Measurements from ENCODE around the gene AAK1.
"Not testable (repeated sequence)": the region's sequence is repeated elsewhere in the genome, so short reads cannot be mapped to it uniquely, and the experiment has no call there.

Gene AAK1

GRCh38 chr2:69436938-69437750 is 206.4 kb downstream of the AAK1 start, which contains the start of gene NFU1:
NFU1 (minus strand) TSS chr2:69437435; CDS start chr2:69437422, 13 bp downstream.
- peak; percentile 88 for DNase-seq

DNA sequence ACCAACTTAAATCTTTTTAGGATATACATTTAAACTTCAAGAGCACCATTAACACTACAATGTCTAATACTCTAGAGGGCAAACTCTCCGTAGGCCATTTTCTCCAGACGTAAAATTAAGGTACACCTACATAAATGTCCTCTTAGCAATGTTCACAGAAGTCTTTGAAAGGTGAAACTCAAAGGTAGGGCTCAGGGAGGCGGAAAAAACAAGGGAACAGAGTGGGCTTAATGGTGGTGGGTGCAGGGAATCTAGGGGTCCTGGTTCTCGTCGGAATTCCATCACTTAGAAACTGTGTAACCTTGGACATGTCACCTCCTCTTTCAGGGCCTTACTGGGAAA is 207.0 kb downstream of the AAK1 start:
- DNase-seq: no peak

- DNase-seq: no peak
Measured at GRCh38 chr2:69434753-69435152, 208.8 kb downstream of the AAK1 start.

- no peak for DNase-seq
Measured at GRCh38 chr2:69429491-69430183, 213.9 kb downstream of the AAK1 start.

- no peak for DNase-seq
Measured at GRCh38 chr2:69428981-69429380, 214.6 kb downstream of the AAK1 start.

DNA sequence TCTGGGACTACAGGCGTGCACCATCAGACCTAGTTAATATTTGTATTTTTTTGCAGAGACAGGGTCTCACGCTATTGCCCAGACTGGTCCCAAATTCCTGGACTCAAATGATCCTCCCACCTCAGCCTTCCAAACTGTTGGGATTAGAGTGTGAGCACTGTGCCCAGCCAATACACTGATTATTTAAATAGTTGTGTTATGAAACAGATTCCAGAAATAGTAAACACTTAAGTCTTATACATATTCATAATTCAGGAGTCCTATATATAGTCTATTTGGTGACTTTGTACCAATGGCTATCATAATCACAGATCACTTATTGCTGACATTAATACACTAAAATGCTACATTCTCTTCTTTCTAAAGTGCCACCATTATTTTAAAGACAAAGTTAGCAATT is 219.1 kb downstream of the AAK1 start:
- DNase-seq: no peak

DNA sequence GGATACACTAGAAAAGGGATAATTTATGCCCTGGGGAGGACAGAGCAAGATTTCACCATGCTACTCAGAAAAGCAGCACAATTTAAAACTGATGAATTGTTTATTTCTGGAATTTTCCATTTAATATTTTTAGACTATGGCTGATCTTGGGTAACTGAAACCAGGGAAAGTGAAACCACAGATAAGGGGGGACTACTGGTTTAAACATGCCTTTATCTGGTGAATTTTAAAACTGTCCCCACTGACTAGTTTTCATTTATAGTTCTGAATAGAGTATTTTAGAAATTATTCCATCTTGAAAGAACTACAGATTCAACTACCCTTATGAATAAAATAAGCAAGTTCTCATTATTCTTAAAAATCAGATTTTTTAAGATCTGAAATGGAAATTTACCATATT is 221.3 kb downstream of the AAK1 start:
- DNase-seq: no peak

DNA sequence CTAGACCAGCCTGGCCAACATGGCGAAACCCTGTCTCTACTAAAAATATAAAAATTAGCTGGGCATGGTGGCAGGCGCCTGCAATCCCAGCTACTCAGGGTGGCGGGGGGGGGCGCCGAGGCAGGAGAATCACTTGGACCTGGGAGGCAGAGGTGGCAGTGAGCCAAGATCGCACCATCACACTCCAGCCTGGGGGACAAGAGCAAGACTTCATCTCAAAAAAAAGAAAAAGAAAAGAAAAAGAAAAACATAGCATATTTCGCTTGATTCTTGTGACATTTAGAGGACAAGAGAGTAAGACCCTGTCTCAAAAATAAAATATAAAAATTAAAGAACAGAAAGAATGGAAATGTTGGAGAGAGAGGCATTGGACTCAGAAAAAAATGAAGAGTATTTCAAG is 224.4 kb downstream of the AAK1 start:
- DNase-seq: not testable (repeated sequence)

DNA sequence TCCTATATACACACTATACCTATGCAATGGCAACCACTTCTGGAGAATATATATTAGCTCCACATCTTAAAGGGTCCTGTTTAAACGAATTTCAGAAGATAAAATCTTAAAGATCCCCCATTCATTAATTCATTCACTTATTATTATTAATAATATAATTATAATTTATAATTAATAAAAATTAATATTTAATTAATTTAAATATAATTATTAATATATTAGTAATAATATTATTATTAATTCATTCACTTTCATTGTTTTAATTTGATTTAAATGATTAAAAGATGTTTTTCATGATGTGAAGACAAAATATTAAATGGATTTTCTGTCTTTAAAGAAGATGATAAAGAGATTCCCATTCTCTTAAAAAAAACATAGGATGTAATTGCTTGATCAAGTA is 227.4 kb downstream of the AAK1 start:
- DNase-seq: no peak

Data from stimulated activated naive CD4-positive, alpha-beta T cell treated with Interleukin-2 at 50 U/mL for 16 hours (primary cell).